Ishikawa (cell line): ENCODE data around the gene COL23A1.

ENCODE experiments used
- CEBPB ChIP-seq: IDR thresholded peaks from 2 replicates; pipeline ENCODE4 v1.6.1; 2012
- CREB1 ChIP-seq: IDR thresholded peaks from 2 replicates; pipeline ENCODE4 v1.6.1; 2012; ENCODE audit warnings: low read depth
- EGR1 ChIP-seq: IDR thresholded peaks from 2 replicates; pipeline ENCODE4 v1.6.1; 2012
- EP300 ChIP-seq: IDR thresholded peaks from 2 replicates; pipeline ENCODE4 v1.6.1; 2012; ENCODE audit warnings: borderline replicate concordance
- FOXM1 ChIP-seq: IDR thresholded peaks from 2 replicates; pipeline ENCODE4 v1.6.1; 2012; ENCODE audit warnings: low read depth, borderline replicate concordance
- NFIC ChIP-seq: IDR thresholded peaks from 2 replicates; pipeline ENCODE4 v1.6.1; 2012
- RAD21 ChIP-seq: IDR thresholded peaks from 2 replicates; pipeline ENCODE4 v1.6.1; 2012; ENCODE audit warnings: low read depth
- TAF1 ChIP-seq: IDR thresholded peaks from 2 replicates; pipeline ENCODE4 v1.6.1; 2012; ENCODE audit warnings: low read depth, mild to moderate bottlenecking
- TCF12 ChIP-seq: IDR thresholded peaks from 2 replicates; pipeline ENCODE4 v1.6.1; 2012; ENCODE audit warnings: low read depth
- YY1 ChIP-seq: IDR thresholded peaks from 2 replicates; pipeline ENCODE4 v1.6.1; 2012; ENCODE audit warnings: low read depth
- ZBTB7A ChIP-seq: IDR thresholded peaks from 2 replicates; pipeline ENCODE4 v1.6.1; 2012; ENCODE audit warnings: low read depth
- TF ChIP-seq, protein P1 (sequence below): IDR thresholded peaks from 2 replicates; pipeline ENCODE4 v1.6.1; 2012; ENCODE audit warnings: low read depth, mild to moderate bottlenecking
- TF ChIP-seq, protein P2 (sequence below): IDR thresholded peaks from 2 replicates; pipeline ENCODE4 v1.6.1; 2012

DNA sequence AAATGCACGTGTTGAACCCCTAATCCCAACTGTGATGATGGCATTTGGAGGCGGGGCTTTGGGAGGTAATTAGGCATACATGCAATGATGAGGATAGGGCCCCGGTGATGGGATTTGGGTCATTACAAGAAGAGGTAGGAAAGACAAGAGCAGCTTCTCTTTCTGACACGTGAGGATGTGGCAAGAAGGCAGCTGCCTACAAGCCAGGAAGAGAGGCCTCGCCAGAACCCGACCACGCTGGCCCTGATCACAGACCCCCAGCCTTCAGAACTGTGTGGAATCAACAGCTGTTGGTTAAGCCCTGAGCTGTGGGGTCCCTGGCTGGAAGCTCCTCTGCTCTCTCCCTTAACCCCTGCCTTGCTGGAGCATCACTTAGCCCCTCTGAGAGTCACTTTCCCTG lies 57.5 kb downstream of the COL23A1 start:
- no peak for TF ChIP-seq TAF1
- no peak for TF ChIP-seq FOXM1
- TF ChIP-seq CREB1 = no peak
- TF ChIP-seq, protein P1, sequence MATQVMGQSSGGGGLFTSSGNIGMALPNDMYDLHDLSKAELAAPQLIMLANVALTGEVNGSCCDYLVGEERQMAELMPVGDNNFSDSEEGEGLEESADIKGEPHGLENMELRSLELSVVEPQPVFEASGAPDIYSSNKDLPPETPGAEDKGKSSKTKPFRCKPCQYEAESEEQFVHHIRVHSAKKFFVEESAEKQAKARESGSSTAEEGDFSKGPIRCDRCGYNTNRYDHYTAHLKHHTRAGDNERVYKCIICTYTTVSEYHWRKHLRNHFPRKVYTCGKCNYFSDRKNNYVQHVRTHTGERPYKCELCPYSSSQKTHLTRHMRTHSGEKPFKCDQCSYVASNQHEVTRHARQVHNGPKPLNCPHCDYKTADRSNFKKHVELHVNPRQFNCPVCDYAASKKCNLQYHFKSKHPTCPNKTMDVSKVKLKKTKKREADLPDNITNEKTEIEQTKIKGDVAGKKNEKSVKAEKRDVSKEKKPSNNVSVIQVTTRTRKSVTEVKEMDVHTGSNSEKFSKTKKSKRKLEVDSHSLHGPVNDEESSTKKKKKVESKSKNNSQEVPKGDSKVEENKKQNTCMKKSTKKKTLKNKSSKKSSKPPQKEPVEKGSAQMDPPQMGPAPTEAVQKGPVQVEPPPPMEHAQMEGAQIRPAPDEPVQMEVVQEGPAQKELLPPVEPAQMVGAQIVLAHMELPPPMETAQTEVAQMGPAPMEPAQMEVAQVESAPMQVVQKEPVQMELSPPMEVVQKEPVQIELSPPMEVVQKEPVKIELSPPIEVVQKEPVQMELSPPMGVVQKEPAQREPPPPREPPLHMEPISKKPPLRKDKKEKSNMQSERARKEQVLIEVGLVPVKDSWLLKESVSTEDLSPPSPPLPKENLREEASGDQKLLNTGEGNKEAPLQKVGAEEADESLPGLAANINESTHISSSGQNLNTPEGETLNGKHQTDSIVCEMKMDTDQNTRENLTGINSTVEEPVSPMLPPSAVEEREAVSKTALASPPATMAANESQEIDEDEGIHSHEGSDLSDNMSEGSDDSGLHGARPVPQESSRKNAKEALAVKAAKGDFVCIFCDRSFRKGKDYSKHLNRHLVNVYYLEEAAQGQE = no peak
- TF ChIP-seq, protein P2, sequence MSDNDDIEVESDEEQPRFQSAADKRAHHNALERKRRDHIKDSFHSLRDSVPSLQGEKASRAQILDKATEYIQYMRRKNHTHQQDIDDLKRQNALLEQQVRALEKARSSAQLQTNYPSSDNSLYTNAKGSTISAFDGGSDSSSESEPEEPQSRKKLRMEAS = no peak
- TF ChIP-seq RAD21 = no peak
- no peak for TF ChIP-seq YY1
- no peak for TF ChIP-seq EP300
- TF ChIP-seq ZBTB7A = no peak
- TF ChIP-seq CEBPB = no peak
- TF ChIP-seq NFIC = no peak
- no peak for TF ChIP-seq TCF12
- no peak for TF ChIP-seq EGR1
